IMR-90 (cell line): ENCODE data around the gene VAV3. TPM values are rescaled to one million over a fixed set of nuclear protein-coding genes. Genes with fewer than 3 reads are reported as not detected.

Experiments
- ATAC-seq: fragments of 200-7000 bp; cut with Tn5 transposase; 2 replicates; pipeline ENCODE4 v1.9.1; 2020; ENCODE audit warnings: low read depth, mild to moderate bottlenecking, moderate library complexity
- BruUV-seq: library from RNA; stranded (reverse); fragments of 400-500 nt; replicated peaks from 2 replicates; lab custom pipeline; 2021; lab: Mats Ljungman, UMichigan
- CTCF ChIA-PET: fragments of 300-600 bp; formaldehyde crosslinking; extraction: SDS; loops from one replicate; lab custom pipeline; 2021; ENCODE audit warnings: antibody characterized with exemption; lab: Yijun Ruan, JAX
- POLR2A ChIA-PET: fragments of 300-600 bp; sonication (Branson Sonifier 250); formaldehyde crosslinking; loops from one replicate; lab custom pipeline; 2022; ENCODE audit warnings: antibody characterized with exemption; ENCODE audit not compliant: unreplicated experiment; lab: Charles Lee
- DNase-seq: peaks from one replicate; pipeline ENCODE4 v3.0.0; 2013
- H2AFZ ChIP-seq: replicated peaks from 2 replicates; pipeline ENCODE3; 2013; ENCODE audit warnings: low read length, mild to moderate bottlenecking; ENCODE audit not compliant: poor library complexity
- H2AK5ac ChIP-seq: 2 replicates; pipeline ENCODE4 v1.6.1; 2013; ENCODE audit warnings: low read depth, low read length, inconsistent platforms
- H2AK9ac ChIP-seq: replicated peaks from 2 replicates; pipeline ENCODE3; 2013; ENCODE audit warnings: mild to moderate bottlenecking, low read depth, low read length, moderate library complexity; ENCODE audit not compliant: poor library complexity
- H2BK120ac ChIP-seq: 2 replicates; pipeline ENCODE4 v1.6.1; 2013; ENCODE audit warnings: low read depth, low read length, inconsistent platforms
- H2BK15ac ChIP-seq: 3 replicates; pipeline ENCODE4 v1.6.1; 2013; ENCODE audit warnings: low read depth, low read length, inconsistent platforms
- H2BK20ac ChIP-seq: 2 replicates; pipeline ENCODE4 v1.6.1; 2013; ENCODE audit warnings: low read depth, mild to moderate bottlenecking, inconsistent platforms, low read length, moderate library complexity
- H2BK5ac ChIP-seq: 2 replicates; pipeline ENCODE4 v1.6.1; 2013; ENCODE audit warnings: mild to moderate bottlenecking, low read depth, low read length, inconsistent platforms; ENCODE audit not compliant: poor library complexity, severe bottlenecking
- H3K14ac ChIP-seq: replicated peaks from 2 replicates; pipeline ENCODE4 v1.6.1; 2013; ENCODE audit warnings: low read depth, low read length, inconsistent platforms
- H3K18ac ChIP-seq: 2 replicates; pipeline ENCODE4 v1.6.1; 2013; ENCODE audit warnings: low read depth, low read length, control low read depth
- H3K23ac ChIP-seq: 2 replicates; pipeline ENCODE4 v1.6.1; 2013; ENCODE audit warnings: low read depth, low read length, inconsistent platforms
- H3K27ac ChIP-seq: 2 replicates; pipeline ENCODE4 v1.5.1; 2013; ENCODE audit warnings: mild to moderate bottlenecking, control low read depth, low read length; ENCODE audit not compliant: insufficient read depth
- H3K27me3 ChIP-seq: 2 replicates; pipeline ENCODE4 v1.6.1; 2013; ENCODE audit warnings: low read length; ENCODE audit not compliant: control insufficient read depth, insufficient read depth
- H3K36me3 ChIP-seq: 2 replicates; pipeline ENCODE4 v1.6.1; 2013; ENCODE audit warnings: low read length, mixed read lengths; ENCODE audit not compliant: control insufficient read depth, insufficient read depth
- H3K4ac ChIP-seq: 2 replicates; pipeline ENCODE4 v1.6.1; 2013; ENCODE audit warnings: low read depth, low read length, inconsistent platforms
- H3K4me1 ChIP-seq: 2 replicates; pipeline ENCODE4 v1.6.1; 2013; ENCODE audit warnings: low read length, mixed read lengths; ENCODE audit not compliant: control insufficient read depth, insufficient read depth
- H3K4me2 ChIP-seq: 2 replicates; pipeline ENCODE4 v1.6.1; 2013; ENCODE audit warnings: low read depth, mild to moderate bottlenecking, control low read depth, low read length, moderate library complexity
- H3K4me3 ChIP-seq: 2 replicates; pipeline ENCODE4 v1.5.1; 2013; ENCODE audit warnings: low read depth, mild to moderate bottlenecking, control low read depth, low read length, moderate library complexity; ENCODE audit not compliant: insufficient read depth
- H3K56ac ChIP-seq: 2 replicates; pipeline ENCODE4 v1.6.1; 2013; ENCODE audit warnings: low read length, inconsistent platforms; ENCODE audit not compliant: insufficient read depth; ENCODE audit errors: extremely low read depth
- H3K79me1 ChIP-seq, 2 experiments: 2 replicates each; pipeline ENCODE4 v1.6.1; 2013; ENCODE audit warnings: low read length in 2 of 2, inconsistent platforms in 1 of 2, low read depth in 1 of 2
- H3K9ac ChIP-seq: 2 replicates; pipeline ENCODE4 v1.6.1; 2013; ENCODE audit warnings: low read depth, low read length, control low read depth
- H3K9me1 ChIP-seq: 2 replicates; pipeline ENCODE4 v1.6.1; 2013; ENCODE audit warnings: low read length, inconsistent platforms; ENCODE audit not compliant: insufficient read depth
- H3K9me3 ChIP-seq: 2 replicates; pipeline ENCODE4 v1.6.1; 2013; ENCODE audit warnings: low read length; ENCODE audit not compliant: control insufficient read depth, insufficient read depth
- H4K20me1 ChIP-seq: 2 replicates; pipeline ENCODE4 v1.6.1; 2013; ENCODE audit warnings: low read length, inconsistent platforms; ENCODE audit not compliant: insufficient read depth
- H4K5ac ChIP-seq: 2 replicates; pipeline ENCODE4 v1.6.1; 2013; ENCODE audit warnings: mild to moderate bottlenecking, low read depth, low read length, control low read depth
- H4K8ac ChIP-seq, 2 experiments: 2 replicates each; pipeline ENCODE4 v1.6.1; 2013; ENCODE audit warnings: low read depth in 2 of 2, low read length in 2 of 2, control low read depth in 1 of 2, inconsistent platforms in 1 of 2
- H4K91ac ChIP-seq: 2 replicates; pipeline ENCODE4 v1.6.1; 2013; ENCODE audit warnings: low read depth, low read length, inconsistent platforms; ENCODE audit not compliant: insufficient read depth
- BHLHE40 ChIP-seq: fragments of 150-350 bp; IDR thresholded peaks from 2 replicates; pipeline ENCODE4 v1.6.1; 2016; ENCODE audit warnings: mild to moderate bottlenecking, low read depth, low read length
- CEBPB ChIP-seq: IDR thresholded peaks from 2 replicates; pipeline ENCODE4 v1.6.1; 2012; ENCODE audit warnings: low read depth, low read length, improper control_type of control experiment
- CHD1 ChIP-seq: IDR thresholded peaks from 2 replicates; pipeline ENCODE4 v1.6.1; 2012; ENCODE audit warnings: low read depth, low read length, improper control_type of control experiment
- CTCF ChIP-seq: conservative IDR thresholded peaks from 2 replicates; pipeline ENCODE4 v1.5.1; 2012; ENCODE audit warnings: mild to moderate bottlenecking, low read depth, low read length, improper control_type of control experiment
- ELK1 ChIP-seq: fragments of 150-350 bp; IDR thresholded peaks from 2 replicates; pipeline ENCODE4 v1.6.1; 2016; ENCODE audit warnings: low read depth, mild to moderate bottlenecking, low read length, moderate library complexity, borderline replicate concordance
- FOS ChIP-seq: fragments of 150-350 bp; IDR thresholded peaks from 2 replicates; pipeline ENCODE4 v1.6.1; 2016; ENCODE audit warnings: low read depth, low read length
- MAFK ChIP-seq: IDR thresholded peaks from 2 replicates; pipeline ENCODE4 v1.6.1; 2012; ENCODE audit warnings: low read depth, low read length, improper control_type of control experiment
- MAZ ChIP-seq: IDR thresholded peaks from 2 replicates; pipeline ENCODE4 v1.6.1; 2012; ENCODE audit warnings: low read depth, mild to moderate bottlenecking, low read length, improper control_type of control experiment, moderate library complexity, borderline replicate concordance
- MXI1 ChIP-seq: IDR thresholded peaks from 2 replicates; pipeline ENCODE4 v1.6.1; 2012; ENCODE audit warnings: low read depth, mild to moderate bottlenecking, low read length, moderate library complexity, borderline replicate concordance
- NFE2L2 ChIP-seq: fragments of 150-350 bp; IDR thresholded peaks from 2 replicates; pipeline ENCODE4 v1.6.1; 2016; ENCODE audit warnings: low read depth, mild to moderate bottlenecking, low read length
- POLR2A ChIP-seq: IDR thresholded peaks from 2 replicates; pipeline ENCODE4 v1.6.1; 2012; ENCODE audit warnings: mild to moderate bottlenecking, low read depth, low read length
- RAD21 ChIP-seq: IDR thresholded peaks from 2 replicates; pipeline ENCODE4 v1.6.1; 2012; ENCODE audit warnings: low read length, improper control_type of control experiment
- RCOR1 ChIP-seq: IDR thresholded peaks from 2 replicates; pipeline ENCODE4 v1.6.1; 2012; ENCODE audit warnings: mild to moderate bottlenecking, low read length, improper control_type of control experiment; ENCODE audit not compliant: insufficient replicate concordance
- RFX5 ChIP-seq: IDR thresholded peaks from 2 replicates; pipeline ENCODE4 v1.8.0; 2012; ENCODE audit warnings: low read depth, mild to moderate bottlenecking, low read length, moderate library complexity
- SMC3 ChIP-seq: fragments of 150-350 bp; IDR thresholded peaks from 2 replicates; pipeline ENCODE4 v1.6.1; 2016; ENCODE audit warnings: low read depth, mild to moderate bottlenecking, antibody characterized with exemption, low read length, moderate library complexity
- USF2 ChIP-seq: fragments of 150-350 bp; IDR thresholded peaks from 2 replicates; pipeline ENCODE4 v1.6.1; 2017; ENCODE audit warnings: mild to moderate bottlenecking, antibody characterized with exemption, low read length, low read depth
- WGBS, 2 experiments: methylation state at CpG; one replicate each; pipeline versions ENCODE4 v1.1.5 to v1.1.7; 2013; ENCODE audit warnings: missing lambda C conversion rate in 2 of 2; ENCODE audit not compliant: insufficient read length in 1 of 2; ENCODE audit errors: extremely low coverage in 2 of 2; 5-methylcytosine and 5-hydroxymethylcytosine counted together
- dilution Hi-C: fragments of 300-500 bp; cut with HindIII; formaldehyde crosslinking; loops from one replicate; pipeline ENCODE4 v1.14.3; 2018; ENCODE audit warnings: low sequenced_read_pairs; ENCODE audit not compliant: unreplicated experiment
- in situ Hi-C: fragments of 300-500 bp; cut with MboI; formaldehyde crosslinking; loops from 3 replicates; pipeline ENCODE4 v1.14.3; 2019; ENCODE audit warnings: low sequenced_read_pairs, inconsistent platforms, mixed read lengths
- intact Hi-C: fragments of 100-400 bp; cut with micrococcal nuclease; formaldehyde crosslinking; loops from 2 replicates; pipeline ENCODE4 v1.10.0; 2022
- polyA plus RNA-seq, 3 experiments: library from polyadenylated mRNA; depleted of rRNA; stranded (reverse); fragments of >200 nt; gene quantifications; 2 replicates each; pipeline ENCODE4 v1.2.3, GENCODE V29; 2012; ENCODE audit warnings: low replicate concordance in 1 of 3
- total RNA-seq: library from RNA; depleted of rRNA; stranded (reverse); fragments of >200 nt; gene quantifications from 2 replicates; pipeline ENCODE4 v1.2.3, GENCODE V29; 2012

Gene VAV3
- total and polyA plus RNA-seq, 2 of the 4 experiments (the other 2 are of a cell fraction), result 0.12 to 0.18 TPM

GRCh38 chr1:107920999-107921398 is 44.0 kb downstream of the VAV3 start:
- Histone ChIP-seq H2AK9ac (no peak overlapping the region), H3K9me3 (no peaks in the 10 kb centered on the region), H2AFZ (no peak overlapping the region), H3K14ac (no peak overlapping the region), H3K36me3 (no peaks in the 10 kb centered on the region), H4K91ac (no peak overlapping the region), H3K9ac (no peak overlapping the region), H3K79me1 (no peaks in the 10 kb centered on the region), H4K20me1 (no peaks in the 10 kb centered on the region), H3K4me2 (no peak overlapping the region), H3K27ac (no peak overlapping the region), H3K27me3 (no peaks in the 10 kb centered on the region), H2BK15ac (no peak overlapping the region), H2BK120ac (no peak overlapping the region), H3K23ac (no peak overlapping the region), H3K9me1 (no peaks in the 10 kb centered on the region), H3K4me3 (no peak overlapping the region), H3K4me1 (no peaks in the 10 kb centered on the region), H3K4ac (no peak overlapping the region), H4K5ac (no peak overlapping the region), H2AK5ac (no peak overlapping the region), H4K8ac (no peak overlapping the region), H2BK20ac (no peak overlapping the region), H3K18ac (no peak overlapping the region), H2BK5ac (no peak overlapping the region), H3K56ac (no peak overlapping the region)
- 69% methylated on average over 6 of the region's 6 CpGs; no CpG with 5 or more reads in 1 of the 2 experiments for WGBS, 2 experiments
- ATAC-seq (no peak), DNase-seq (no peak)
- dilution Hi-C loops, result no loop called here
- intact Hi-C loops, result no loop called here
- ChIA-PET CTCF (no interaction called here), POLR2A (no interaction called here)
- TF ChIP-seq RCOR1 (no peak), CHD1 (no peak), MXI1 (no peak), RAD21 (no peak), MAFK (no peak), POLR2A (no peak), MAZ (no peak), NFE2L2 (no peak), FOS (no peak), BHLHE40 (no peak), USF2 (no peak), ELK1 (no peak), CTCF (no peak), RFX5 (no peak), SMC3 (no peak), CEBPB (no peak)
- BruUV-seq, result no TSS peak
- in situ Hi-C loops, result no loop called here
